Hematopoietic multipotent progenitor cell treated with erythropoietin and hydrocortisone succinate and interleukin-3 and kit ligand, for 17 days (in vitro differentiated cells): ENCODE results near the gene KATNB1.
"Not testable (repeated sequence)": the region's sequence is repeated elsewhere in the genome, so short reads cannot be mapped to it uniquely, and the experiment has no call there.

Source experiments
- DNase-seq: peaks from one replicate; pipeline ENCODE4 v3.0.0-alpha.2; 2015; ENCODE audit warnings: low spot score

KATNB1 gene

DNA sequence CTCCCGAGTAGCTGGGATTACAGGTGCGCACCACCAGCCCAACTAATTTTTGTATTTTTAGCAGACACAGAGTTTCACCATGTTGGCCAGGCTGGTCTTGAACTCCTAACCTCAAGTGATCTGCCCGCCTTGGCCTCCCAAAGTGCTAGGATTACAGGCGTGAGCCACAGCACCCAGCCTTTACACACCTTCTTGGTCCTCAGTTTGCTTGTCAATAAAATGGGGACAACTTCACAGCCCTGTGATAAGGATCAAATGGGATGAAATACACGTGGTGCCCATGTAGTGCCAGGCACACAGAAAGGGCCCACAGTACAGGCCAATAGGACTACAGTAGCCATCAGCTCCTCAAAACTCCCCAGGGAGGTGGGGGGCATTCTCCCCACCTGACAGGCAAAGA lies 60.4 kb downstream of the KATNB1 start:
- not testable (repeated sequence) for DNase-seq

DNA sequence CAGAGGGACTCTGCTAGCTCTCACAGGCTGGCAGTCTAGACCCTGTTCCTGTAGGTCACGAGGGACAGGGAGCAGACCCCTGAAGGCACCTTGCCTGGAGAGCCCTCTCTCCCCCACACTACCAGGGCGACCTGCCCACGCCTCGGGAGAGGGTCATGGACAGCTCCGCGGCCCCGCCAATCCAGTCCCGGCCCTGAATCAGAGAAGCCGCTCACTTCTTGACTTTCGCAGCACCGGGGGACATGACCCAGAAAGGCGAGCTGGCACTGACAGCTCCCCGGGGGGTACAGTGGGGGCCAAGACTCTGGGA lies 61.6 kb downstream of the KATNB1 start:
- no peak for DNase-seq

DNA sequence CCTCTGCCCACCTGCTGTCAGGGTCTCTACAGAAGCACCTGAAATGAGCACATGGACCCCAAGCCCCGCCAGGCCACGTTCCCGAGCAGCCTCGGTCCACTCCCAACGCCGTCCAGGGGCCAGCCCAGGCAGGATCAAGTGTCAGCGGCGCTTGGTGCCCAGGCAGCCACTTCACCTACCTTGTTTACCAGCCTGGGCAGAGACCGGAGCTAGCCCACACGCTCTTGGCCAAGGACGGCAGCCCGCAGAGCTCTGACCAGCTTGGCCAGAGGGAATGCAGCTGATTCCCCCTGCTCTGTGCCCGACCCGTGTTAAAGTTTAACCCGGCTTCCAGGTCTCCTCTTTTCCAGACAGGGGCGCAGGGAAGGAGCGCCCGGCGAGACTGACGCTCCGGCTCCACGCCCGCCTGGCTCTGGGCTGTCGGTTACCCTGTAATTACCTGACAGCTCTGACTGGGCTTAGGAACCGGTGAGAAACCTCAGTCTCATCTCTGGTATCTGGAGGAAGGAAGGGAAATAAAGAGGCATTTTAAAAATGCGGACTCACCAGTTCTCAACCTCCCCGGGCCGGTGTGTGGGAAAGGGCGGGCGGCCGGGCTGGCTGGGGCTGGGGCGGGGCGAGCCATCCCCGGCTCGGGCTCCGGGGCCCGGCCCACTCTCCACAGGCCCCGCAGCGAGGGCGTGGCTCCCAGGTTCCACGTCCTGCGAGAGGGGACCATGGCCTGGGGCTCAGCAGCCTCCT lies 62.1 kb downstream of the KATNB1 start:
- no peak for DNase-seq

DNA sequence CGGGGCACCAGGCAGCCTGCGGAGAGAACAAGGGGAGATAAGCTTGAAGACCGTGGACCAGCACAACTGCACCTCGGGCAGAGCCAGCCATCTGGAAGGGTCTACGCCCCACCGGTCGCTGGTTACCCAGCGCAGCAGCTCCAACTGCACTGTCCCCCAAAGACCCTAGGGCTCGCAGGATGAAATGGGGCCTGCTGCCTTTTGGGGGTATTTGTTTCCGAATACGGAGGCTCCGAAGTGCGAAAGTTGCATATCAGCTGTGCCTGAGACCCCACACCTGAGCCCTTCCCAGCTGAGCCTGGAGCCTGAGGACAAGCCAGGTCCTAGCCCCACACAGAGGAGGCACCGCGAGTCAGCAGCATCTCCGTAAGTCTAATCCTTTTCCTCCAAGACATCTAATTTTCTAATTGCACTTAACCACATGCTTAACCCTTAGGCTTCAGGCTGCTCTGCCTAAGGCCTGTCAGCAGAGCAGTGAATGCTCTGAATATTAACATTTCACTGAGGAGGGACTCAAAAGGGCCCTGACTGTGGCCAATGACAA lies 62.8 kb downstream of the KATNB1 start:
- no peak for DNase-seq

DNA sequence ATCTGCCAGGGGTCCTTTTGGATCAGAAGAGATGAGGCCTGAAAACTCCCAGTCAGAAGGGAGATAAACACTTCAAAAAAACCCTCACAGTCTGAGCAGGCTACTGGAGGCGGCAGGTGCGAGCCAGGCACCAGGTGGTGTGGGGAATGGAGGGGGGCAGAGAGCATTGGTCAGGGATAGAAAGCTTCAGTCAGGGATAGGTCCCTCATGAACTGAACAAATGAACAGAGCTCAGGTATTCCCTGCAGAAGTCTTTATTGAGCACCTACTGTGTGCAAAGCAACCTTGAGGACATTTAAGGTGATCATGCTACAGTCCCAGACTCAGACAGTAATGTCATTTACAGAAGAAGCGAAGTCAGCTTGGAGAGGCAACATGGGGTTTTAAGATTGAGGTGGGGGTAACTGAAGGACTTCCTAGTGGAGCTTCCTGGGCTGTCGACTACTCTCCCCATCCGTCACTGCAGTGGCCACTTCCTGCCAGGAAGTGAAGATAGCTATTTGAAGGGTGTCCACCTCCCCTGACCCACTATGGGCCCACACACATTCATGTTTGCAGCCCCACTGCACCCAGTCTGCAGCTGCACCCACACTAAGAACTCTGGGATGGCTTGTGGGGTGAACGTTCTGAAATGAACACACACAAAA lies 63.5 kb downstream of the KATNB1 start:
- DNase-seq, result no peak

DNA sequence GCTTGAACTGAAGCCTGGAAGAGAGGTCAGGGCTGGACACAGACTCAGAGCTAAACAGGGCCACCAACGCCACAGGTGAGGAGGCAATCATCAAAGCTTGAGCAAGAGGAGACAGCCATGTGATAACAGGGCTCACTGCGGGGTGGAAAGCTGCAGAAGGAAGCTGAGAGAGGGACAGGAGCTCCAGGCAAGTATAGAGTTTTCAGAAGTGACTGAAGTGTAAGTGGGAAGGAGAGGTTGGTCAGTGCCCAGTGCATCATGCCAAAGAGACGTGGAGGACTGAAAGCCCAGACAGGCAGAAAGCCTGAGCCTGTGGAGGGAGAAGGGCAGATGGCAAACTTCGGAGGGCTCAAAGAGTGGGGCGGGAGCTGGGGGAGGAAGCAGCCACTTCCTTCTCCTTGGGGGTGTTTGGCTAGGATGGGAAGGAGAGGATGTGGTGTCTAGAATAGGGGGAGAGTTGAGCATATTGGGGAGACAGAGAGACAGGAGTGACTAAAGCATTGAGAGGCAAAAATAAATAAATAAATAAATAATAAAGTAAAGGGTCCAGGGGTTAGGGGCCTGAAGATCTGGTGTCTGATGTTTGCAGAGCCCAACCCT lies 64.1 kb downstream of the KATNB1 start:
- DNase-seq, result no peak

DNA sequence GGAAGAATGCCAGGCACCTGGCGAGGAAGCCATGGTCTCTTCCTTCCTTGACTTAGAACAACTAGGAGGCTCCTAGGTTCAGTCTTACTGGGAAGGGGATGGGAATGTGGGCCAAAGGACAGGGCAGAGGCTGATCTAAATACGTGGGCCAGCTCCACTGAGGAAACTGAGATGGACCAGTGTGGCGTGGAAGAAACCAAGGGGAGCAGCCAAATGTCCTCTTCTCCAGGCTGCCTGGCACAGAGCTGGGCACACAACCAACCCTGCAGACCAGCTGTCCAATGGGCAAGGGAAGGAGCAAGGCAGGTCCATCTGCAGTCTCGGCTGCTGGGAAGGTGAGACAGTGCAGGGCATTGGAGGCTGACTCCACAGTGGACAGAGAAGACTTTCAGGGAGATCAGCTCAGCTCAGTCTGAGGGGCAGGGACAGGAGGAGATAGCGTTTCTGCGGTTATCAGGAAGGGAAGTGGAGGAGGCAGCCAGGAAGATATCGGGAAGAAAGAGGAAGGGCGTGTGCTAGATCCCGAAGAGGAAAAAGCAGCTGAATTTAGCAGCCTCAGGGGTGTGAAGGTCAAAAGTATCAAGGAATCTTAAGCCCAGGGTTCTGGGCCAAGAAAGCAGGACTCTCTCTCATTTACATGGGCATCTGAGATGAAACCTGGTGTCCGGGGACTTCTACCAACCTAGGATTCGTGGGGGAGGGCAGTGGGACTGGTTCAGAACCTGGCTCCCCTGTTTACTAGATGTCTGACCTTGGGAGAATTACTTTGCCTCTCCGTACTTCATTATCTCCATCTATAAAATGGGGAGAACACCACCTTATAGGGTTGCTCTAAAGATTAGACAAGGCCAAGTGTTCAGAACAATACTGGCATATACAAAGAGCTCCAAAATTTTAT lies 64.9 kb downstream of the KATNB1 start:
- DNase-seq, result no peak

DNA sequence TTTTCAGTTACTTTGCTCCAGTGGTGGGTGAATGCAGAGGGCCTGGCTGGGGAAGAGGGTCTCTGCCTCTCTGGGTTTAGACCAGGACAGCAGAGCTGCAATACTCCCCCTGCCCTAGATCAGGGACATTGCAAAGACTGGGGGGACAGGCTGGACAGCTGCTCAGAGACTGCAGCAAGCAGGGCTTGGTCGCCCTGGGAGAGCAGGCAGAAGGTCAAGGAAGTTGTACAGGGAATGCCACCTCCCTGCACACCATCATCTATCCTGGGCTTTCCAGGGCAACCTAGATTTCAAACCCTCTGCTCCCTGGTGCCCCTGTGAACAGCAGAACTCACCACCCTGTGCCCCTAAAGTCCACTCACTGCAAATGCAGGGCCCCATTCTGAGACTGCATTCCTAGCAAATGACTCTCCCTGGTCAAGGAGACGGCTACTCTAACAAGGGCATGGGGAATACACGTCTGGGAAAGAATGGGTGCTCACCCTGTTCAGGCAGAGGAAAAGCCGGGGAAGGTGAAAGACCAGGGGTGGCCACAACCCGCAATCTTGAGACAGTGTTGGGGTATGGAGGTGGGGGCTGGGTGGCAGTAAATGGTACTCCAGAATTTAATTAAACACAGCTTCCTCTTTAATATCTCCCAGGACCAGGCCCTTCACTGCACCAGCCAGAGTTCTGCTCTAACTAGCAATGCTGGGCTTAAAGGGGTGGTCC lies 65.7 kb downstream of the KATNB1 start:
- DNase-seq, result no peak

DNA sequence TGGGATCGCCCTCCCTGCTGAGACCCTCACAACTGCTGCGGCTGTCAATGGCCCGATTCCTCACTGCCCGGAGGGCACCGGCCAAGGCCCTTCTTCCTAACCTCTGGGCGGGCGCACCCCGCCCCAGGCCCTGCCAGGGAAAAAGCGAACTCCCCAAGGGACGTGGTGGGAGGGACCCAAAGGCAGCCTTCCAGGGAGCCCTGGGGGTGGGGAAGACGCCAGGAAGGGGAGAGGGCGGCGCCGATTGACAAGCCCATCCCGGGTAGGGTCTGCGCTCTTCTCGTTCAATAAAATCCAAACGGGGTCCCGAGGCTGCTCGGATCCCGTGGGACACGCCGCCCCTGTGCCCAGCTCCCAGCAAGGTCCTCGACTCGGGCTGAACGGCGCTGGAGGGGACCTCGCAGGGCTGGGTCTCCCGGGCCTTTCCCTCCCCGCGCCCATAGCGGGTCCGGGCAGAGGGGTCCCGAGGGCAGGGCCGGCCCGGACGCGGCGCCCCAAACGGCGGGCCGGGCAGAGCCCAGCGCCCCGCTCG lies 66.3 kb downstream of the KATNB1 start:
- DNase-seq, result no peak

DNA sequence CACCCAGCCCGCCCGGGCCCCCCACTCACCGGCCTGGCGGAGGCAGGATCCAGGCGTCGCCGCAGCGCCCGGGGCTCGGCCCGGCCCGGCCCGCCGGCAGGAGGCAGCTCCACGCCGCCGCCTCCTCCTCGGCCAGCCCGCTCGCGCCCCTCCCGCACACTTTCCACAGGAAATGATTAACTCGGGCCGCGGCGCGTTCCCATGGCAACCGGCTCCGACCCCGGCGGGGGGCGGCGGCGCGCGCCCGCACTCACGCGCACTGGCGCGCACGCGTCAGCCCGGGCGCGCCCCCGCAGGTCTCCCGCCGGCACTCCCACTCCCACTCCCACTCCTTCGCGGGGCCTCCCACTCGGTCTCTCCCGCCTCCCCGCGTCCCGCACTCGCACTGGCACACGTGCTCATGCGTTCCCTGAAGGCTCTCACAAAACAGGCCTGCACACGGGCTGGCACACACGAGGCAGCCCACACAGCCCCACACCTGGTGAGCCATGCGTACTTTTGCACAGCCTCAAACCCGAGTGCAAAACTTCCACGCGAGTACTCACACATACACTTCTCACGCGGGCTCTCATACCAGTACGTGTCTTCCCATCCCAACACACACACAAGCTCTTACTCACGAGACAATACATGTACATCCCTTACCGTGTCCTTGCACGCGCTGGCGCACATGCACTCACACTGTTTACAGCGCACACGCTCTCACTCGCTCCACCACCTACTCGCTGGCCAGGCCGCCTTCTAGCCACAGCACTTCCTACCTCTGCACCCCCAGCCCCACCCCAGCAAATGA lies 67.0 kb downstream of the KATNB1 start, which contains the start of gene KIFC3:
TSS of gene KIFC3 (minus strand) at position 151 of the 793 bp plus-strand sequence. CDS start 4,248 bp downstream, outside the sequence.
- no peak for DNase-seq

DNA sequence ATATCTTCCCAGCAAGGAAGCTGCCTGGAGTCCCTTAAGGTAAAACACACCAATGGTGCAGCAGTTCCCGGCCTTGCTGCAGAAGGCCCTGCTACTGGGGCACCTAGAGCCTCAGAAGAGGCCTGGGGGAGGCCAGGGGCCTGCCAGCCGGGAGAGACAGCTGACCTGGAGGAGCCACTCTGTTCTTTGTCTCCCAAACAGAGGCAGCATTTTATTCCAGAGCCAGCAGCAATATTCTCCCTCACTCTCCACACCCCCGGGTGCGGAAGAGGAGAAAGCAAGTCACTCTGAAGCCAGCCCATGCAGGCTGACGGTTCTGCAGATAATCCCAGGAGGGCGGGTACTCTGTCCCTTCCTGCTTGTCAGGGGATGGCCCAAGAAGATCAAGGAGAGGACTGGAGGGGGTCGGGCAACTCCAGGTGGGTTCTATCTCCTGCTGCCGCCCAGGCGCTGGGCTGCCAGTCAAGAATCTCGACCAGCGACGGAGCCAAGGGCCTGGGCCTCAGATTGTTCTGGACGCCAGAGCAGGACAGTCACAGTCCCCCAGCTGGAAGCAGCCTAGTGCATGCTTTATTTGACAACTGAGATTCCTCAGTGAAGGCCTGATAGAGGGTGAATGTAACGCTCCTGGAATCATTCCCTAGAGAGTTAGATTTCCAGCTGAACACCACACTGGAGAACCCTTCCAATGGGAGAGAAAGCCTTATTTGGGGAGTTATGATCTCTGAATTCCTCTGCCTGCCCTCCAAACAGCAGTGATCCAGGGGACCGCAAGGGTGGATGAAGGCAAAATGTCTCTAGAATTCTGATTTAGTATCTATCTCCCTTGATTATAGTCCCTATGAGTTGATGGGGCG lies 67.8 kb downstream of the KATNB1 start:
- no peak for DNase-seq

DNA sequence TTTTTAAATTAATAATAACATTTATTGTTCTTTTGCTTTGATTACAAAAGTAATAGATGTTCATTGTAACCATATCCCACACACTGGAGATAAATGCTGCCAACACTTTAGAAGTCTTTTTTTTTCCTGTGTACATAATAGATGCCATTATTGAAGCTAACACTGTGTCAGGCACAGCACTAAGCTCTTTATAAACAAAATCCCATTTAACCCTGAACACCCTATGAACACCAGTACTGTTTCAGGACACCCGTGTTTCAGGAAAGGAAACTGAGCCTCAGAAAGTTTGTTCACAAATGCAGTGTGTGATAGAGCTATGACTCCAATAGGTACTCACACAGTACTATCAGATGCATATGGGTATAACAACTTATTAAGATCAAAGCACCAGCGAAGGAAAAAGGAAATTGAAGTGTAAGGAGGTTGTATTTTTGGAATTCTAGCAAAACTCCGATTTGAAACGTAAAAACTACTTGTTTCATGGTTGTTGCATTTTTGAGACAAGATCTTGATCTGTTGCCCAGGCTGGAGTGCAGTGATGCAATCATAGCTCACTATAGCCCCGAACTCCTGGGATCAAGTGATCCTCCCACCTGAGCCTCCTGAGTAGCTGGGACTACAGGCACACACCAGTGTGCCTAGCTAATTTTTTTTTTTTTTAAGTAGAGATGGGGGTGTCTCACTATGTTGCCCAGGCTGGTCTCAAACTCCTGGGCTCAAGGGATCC lies 68.7 kb downstream of the KATNB1 start:
- DNase-seq, result no peak

DNA sequence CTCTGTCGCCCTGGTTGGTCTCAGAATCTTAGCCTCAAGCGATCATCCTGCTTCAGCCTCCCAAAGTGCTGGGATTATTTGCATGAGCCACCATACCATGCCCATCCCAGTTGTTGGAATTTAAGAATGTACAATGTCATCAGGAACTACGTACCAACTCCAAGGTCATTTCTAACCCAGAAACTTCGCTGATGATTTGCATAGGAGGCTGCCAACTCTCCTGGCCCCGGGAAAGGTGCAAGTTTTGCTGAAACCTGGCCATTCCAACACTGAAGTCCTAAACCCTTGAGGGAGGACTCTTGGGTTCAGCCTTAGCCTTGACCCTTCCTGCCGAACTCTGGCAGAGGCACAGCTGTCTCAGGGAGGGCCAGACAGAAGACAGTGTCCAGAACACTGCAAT lies 69.6 kb downstream of the KATNB1 start:
- no peak for DNase-seq
